Left lung (tissue), 10 donors: ENCODE results near the gene GTF2E1. TPM values are rescaled to one million over a fixed set of nuclear protein-coding genes. Genes with fewer than 3 reads are reported as not detected.
"Not testable (repeated sequence)": the region's sequence is repeated elsewhere in the genome, so short reads cannot be mapped to it uniquely, and the experiment has no call there.

Experiments used
- ATAC-seq: fragments of 200-7000 bp; cut with Tn5 transposase; one replicate; pipeline ENCODE4 v1.9.1; 2020; ENCODE audit warnings: moderate library complexity
- DNase-seq, 4 donors: peaks; one replicate each; pipeline ENCODE4 v3.0.0-alpha.2; 2013 to 2020
- H3K27ac ChIP-seq, 2 donors: fragments of 200-600 bp; sonication (generic) in 1 of 2; one replicate each; pipeline versions ENCODE4 v1.5.0 to v1.8.0; 2020 to 2021
- H3K27me3 ChIP-seq, 2 donors: fragments of 200-600 bp; sonication (generic) in 1 of 2; one replicate each; pipeline versions ENCODE4 v1.5.0 to v1.8.0; 2020 to 2021
- H3K36me3 ChIP-seq, 2 donors: fragments of 200-600 bp; sonication (generic) in 1 of 2; one replicate each; pipeline versions ENCODE4 v1.5.0 to v1.8.0; 2020 to 2021
- H3K4me1 ChIP-seq, 2 donors: fragments of 200-600 bp; one replicate each; pipeline ENCODE4 v1.8.0; 2021
- H3K4me3 ChIP-seq, 2 donors: fragments of 200-600 bp; sonication (generic) in 1 of 2; one replicate each; pipeline versions ENCODE4 v1.5.0 to v1.8.0; 2020 to 2021; ENCODE audit warnings: mild to moderate bottlenecking in 1 of 2
- H3K9me3 ChIP-seq, 2 donors: fragments of 200-600 bp; sonication (generic) in 1 of 2; one replicate each; pipeline versions ENCODE4 v1.5.0 to v1.8.0; 2020 to 2021
- intact Hi-C, 2 donors: fragments of 100-400 bp; cut with DNase I; formaldehyde crosslinking; loops; one replicate each; pipeline versions ENCODE4 v1.11.2 to v1.14.2; 2022
- polyA plus RNA-seq, 6 donors: library from polyadenylated mRNA; unstranded; fragments of 120-200 nt; gene quantifications; one replicate each; pipeline ENCODE4 v1.2.1, GENCODE V29; 2013; ENCODE audit not compliant: insufficient read length in 6 of 6
- total RNA-seq, 2 donors: library from RNA; stranded (reverse); fragmentation: NEBNext Ultra II Directional; extraction: Animal tissue kit (Norgen Biotek cat#: 25700); gene quantifications; one replicate each; pipeline ENCODE4 v1.2.1, GENCODE V29; 2021
- TF ChIP-seq, protein P1 (sequence below), 2 donors: fragments of 200-600 bp; sonication (generic) in 1 of 2; IDR thresholded peaks; one replicate each; pipeline versions ENCODE4 v1.5.0 to v1.8.0; 2021; ENCODE audit warnings: antibody characterized with exemption in 2 of 2
- donor health status: DM: no; HTN: yes; CAD: no.
- donor health status: DM: no; HTN: no; CAD: no.

Gene GTF2E1
- total and polyA plus RNA-seq, 8 donors, result 11.9 to 21.5 (median 14.1) TPM

DNA sequence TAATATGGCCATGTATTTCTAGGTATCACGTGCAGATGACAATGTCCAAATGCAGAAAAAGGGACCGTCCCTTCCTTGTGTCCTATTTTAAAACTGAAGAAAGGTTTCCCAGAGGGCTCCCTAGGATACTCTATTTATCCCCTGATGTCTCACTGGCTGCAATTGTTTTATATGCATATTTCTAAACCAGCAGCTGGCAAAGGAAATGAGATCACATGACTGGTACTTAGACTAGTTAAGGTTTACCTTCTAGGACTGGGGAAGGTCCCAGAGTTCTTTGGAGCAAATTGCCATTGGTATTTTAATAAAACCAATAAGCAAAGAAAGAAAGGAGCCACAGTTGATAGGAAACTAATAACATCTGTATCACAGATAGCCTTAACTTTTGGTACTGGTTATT lies 29.5 kb downstream of the GTF2E1 start:
- Histone ChIP-seq H3K9me3 (no peaks in the 10 kb centered on the region), H3K4me1 (peaks cover 0 to 8% of the 10 kb centered on the region in 2 donors), H3K27me3 (no peaks in the 10 kb centered on the region), H3K4me3 (no peak overlapping the region), H3K27ac (no peak overlapping the region), H3K36me3 (peaks cover 0 to 31% of the 10 kb centered on the region in 2 donors)
- DNase-seq, result no peak
- no peak for ATAC-seq
- TF ChIP-seq, protein P1, sequence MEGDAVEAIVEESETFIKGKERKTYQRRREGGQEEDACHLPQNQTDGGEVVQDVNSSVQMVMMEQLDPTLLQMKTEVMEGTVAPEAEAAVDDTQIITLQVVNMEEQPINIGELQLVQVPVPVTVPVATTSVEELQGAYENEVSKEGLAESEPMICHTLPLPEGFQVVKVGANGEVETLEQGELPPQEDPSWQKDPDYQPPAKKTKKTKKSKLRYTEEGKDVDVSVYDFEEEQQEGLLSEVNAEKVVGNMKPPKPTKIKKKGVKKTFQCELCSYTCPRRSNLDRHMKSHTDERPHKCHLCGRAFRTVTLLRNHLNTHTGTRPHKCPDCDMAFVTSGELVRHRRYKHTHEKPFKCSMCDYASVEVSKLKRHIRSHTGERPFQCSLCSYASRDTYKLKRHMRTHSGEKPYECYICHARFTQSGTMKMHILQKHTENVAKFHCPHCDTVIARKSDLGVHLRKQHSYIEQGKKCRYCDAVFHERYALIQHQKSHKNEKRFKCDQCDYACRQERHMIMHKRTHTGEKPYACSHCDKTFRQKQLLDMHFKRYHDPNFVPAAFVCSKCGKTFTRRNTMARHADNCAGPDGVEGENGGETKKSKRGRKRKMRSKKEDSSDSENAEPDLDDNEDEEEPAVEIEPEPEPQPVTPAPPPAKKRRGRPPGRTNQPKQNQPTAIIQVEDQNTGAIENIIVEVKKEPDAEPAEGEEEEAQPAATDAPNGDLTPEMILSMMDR (IDR thresholded peaks at IDR 0.05), result no peak
- intact Hi-C loops, result no loop called here

DNA sequence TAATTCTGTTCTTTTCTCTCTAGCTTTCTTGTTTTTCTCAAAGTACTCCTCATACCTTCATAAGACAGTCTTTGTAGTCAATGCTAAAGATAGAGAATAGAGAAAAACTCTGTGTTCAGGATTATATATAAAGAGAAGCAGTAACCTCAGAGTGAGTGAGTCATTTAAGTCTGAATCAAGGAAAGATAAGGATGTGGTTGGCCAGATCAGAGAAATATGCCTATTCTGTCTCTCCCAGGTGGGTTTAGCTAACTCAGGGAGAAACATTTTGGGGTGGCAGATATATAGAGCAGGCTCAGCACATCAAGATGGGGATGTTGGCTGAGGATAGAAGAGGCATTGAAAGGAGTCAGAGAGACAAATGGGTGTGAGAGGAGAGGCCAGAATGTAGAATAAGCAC lies 31.4 kb downstream of the GTF2E1 start:
- Histone ChIP-seq H3K4me3 (no peak overlapping the region), H3K9me3 (no peaks in the 10 kb centered on the region), H3K27me3 (no peaks in the 10 kb centered on the region), H3K36me3 (peaks cover 0 to 40% of the 10 kb centered on the region in 2 donors), H3K4me1 (no peaks in the 10 kb centered on the region), H3K27ac (no peak overlapping the region)
- no peak for ATAC-seq
- intact Hi-C loops, result no loop called here
- no peak for DNase-seq
- TF ChIP-seq, protein P1 (IDR thresholded peaks at IDR 0.05), result no peak

DNA sequence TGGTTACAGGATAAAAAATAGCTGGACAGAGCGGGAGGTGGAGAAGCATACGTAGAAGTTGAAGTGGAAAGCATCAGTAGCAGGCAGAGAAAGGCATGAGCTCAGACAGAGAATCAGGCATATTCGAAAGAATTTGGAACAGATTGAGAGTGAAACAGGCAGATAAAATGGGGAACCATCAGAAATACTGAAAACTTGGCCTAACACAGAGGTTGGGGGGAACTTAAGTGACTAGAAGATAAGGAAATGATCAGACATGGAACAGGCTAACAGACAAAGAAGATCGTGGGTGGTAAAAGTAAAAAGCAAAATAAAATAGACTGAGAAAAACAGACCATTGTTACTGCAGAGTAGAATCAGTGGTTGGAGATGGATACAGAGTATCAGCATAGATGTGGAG lies 32.9 kb downstream of the GTF2E1 start:
- TF ChIP-seq, protein P1 (IDR thresholded peaks at IDR 0.05), result no peak
- no peaks in the 10 kb centered on the region for H3K27me3 ChIP-seq

DNA sequence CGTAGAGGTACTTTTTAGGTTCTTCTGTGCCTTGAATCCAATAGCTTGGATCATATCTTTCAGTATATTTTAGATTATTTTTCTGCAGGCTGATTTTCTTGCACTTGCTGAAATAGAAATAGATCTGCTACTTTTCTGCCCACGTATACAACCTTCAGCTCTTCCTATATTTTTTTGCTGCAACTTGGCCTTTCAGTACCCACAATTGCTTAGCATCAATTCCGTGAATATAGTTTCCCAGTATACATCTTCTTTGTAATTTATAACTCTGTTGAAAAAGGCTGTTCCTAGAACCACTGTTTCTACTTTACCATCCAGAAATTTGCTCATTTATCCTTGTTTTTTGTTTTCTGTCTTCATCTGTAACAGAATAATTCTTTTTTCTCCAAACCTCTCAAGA lies 36.2 kb downstream of the GTF2E1 start:
- no peaks in the 10 kb centered on the region for H3K4me1 ChIP-seq
- DNase-seq, result no peak
- no peaks in the 10 kb centered on the region for H3K9me3 ChIP-seq
- TF ChIP-seq, protein P1 (IDR thresholded peaks at IDR 0.05), result no peak
- no peak overlapping the region for H3K27ac ChIP-seq
- H3K27me3 ChIP-seq, result no peaks in the 10 kb centered on the region
- peaks cover 0 to 47% of the 10 kb centered on the region in 2 donors for H3K36me3 ChIP-seq
- ATAC-seq, result no peak
- intact Hi-C loops, result no loop called here
- no peak overlapping the region for H3K4me3 ChIP-seq

More for the DNA sequence above, 32.9 kb downstream of the GTF2E1 start:
- intact Hi-C loops, result no loop called here
- H3K4me1 ChIP-seq, result no peaks in the 10 kb centered on the region
- no peak overlapping the region for H3K27ac ChIP-seq
- ATAC-seq, result no peak
- peaks cover 0 to 44% of the 10 kb centered on the region in 2 donors for H3K36me3 ChIP-seq
- no peaks in the 10 kb centered on the region for H3K9me3 ChIP-seq
- no peak overlapping the region for H3K4me3 ChIP-seq
- no peak for DNase-seq

DNA sequence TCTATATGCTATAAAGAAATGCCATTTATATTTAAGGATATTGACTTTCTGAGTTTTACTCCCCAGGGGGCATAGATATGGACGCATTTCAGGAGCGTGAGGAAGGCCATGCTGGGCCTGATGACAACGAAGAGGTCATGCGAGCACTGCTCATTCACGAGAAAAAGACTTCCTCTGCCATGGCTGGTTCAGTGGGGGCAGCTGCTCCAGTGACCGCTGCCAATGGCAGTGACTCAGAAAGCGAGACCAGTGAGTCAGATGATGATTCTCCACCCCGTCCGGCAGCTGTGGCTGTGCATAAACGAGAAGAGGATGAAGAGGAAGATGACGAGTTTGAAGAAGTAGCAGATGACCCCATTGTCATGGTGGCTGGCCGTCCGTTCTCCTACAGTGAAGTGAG lies 38.4 kb downstream of the GTF2E1 start:
- no peak overlapping the region for H3K4me3 ChIP-seq
- no peaks in the 10 kb centered on the region for H3K27me3 ChIP-seq
- intact Hi-C loops, result no loop called here
- peaks cover 0 to 46% of the 10 kb centered on the region in 2 donors for H3K36me3 ChIP-seq
- peak in 2 of 4 donors; percentile 38 to 39 for DNase-seq
- TF ChIP-seq, protein P1 (IDR thresholded peaks at IDR 0.05), result no peak
- H3K4me1 ChIP-seq, result no peaks in the 10 kb centered on the region
- H3K27ac ChIP-seq, result no peak overlapping the region
- ATAC-seq, result peak; percentile 43
- no peaks in the 10 kb centered on the region for H3K9me3 ChIP-seq

DNA sequence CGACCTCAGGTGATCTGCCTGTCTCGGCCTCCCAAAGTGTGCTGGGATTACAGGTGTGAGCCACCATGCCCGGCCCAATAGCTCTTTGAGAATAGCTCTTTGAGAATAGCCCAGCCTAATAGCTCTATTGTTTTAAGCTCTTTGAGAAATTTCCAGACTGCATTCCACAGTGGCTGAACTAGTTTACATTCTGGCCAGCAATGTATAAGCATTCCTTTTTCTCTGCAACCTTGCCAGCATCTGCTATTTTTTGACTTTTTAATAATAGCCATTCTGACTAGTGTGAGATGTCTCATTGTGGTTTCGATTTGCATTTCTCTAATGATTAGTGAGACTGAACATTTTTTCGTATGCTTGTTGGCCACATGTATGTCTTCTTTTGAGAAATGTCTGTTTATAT lies 43.3 kb downstream of the GTF2E1 start:
- intact Hi-C loops, H3K27me3 ChIP-seq, ATAC-seq, DNase-seq, H3K4me3 ChIP-seq, H3K27ac ChIP-seq, H3K4me1 ChIP-seq, H3K9me3 ChIP-seq: not testable (repeated sequence)
- peaks cover 0 to 18% of the 10 kb centered on the region in 2 donors for H3K36me3 ChIP-seq
